GM12892 (cell line): ENCODE data around the gene FADS6.

Experiments used
- DNase-seq: peaks from one replicate; pipeline ENCODE4 v3.0.0; 2011; ENCODE audit not compliant: insufficient read length
- FAIRE-seq: peaks from 2 replicates; lab custom pipeline; 2011; peaks lifted over from hg19 to GRCh38; lab: Jason Lieb, UNC
- POLR2A ChIP-seq: IDR thresholded peaks from 2 replicates; pipeline ENCODE4 v1.6.1; 2011; ENCODE audit warnings: low read depth, low read length, control low read depth
- POLR2AphosphoS5 ChIP-seq: IDR thresholded peaks from 2 replicates; pipeline ENCODE4 v1.6.1; 2011; ENCODE audit warnings: low read depth, low read length, control low read depth
- TAF1 ChIP-seq: IDR thresholded peaks from 2 replicates; pipeline ENCODE4 v1.6.1; 2011; ENCODE audit warnings: low read depth, mild to moderate bottlenecking, control low read depth, low read length, borderline replicate concordance

FADS6 gene

GRCh38 chr17:74852237-74853047 lies 41.0 kb downstream of the FADS6 start:
- DNase-seq (no peak), FAIRE-seq (no peak)
- TF ChIP-seq POLR2A (no peak), TAF1 (no peak), POLR2AphosphoS5 (no peak)

DNA sequence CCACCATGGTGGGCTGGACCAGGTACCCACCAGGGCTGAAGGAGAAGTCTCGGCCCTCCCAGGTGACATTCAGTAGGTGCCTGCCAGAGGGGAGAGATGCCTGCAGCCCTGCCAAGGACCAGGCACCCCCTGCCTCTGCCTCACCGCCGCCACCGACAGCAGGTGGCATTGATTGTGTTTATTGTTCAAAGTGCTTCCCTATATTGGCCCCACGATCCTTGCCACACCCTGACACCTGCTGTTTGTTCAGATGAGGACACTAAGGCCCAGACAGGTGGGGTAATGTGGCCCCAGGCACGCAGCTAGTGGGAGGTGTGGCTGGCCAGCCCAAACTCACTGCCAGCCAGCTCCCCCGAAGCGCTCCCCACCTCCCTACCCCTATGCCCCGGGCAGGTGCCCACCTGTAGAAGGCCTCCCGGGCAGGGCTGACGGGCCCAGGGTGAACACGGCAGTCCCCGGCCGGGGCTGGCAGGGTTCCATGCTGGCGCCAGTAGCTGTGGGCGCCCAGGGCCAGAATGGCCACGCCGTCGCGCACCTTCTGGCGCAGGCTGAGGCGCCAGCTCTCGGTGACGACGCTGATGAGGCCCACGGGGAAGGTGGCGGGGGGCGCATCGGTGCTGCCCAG lies 41.7 kb downstream of the FADS6 start:
- TF ChIP-seq POLR2AphosphoS5 (no peak), POLR2A (no peak), TAF1 (no peak)
- DNase-seq (no peak), FAIRE-seq (no peak)

GRCh38 chr17:74850914-74851313 lies 42.5 kb downstream of the FADS6 start:
- FAIRE-seq, result no peak
- TF ChIP-seq POLR2A, result no peak
- no peak for TF ChIP-seq TAF1
- TF ChIP-seq POLR2AphosphoS5, result no peak

DNA sequence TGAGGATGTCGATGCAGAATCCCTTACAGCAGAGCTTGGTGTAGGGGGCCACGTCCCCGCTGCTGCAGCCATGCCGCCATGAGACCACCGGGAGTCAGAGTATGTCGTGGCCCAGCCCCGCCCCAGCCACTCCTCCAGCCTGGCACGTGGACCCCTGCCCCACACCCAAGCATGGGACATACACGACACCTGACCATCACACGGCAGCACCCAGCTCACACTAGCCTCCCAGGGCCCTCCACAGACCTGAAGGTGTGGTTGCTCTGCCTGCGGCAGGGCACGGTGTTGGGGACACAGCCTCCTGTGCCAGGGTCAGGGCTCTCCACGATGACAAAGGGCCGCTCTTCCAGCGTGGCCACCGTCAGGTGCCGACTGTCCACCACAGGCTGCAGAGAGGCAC lies 43.1 kb downstream of the FADS6 start:
- TF ChIP-seq POLR2A, result no peak
- TF ChIP-seq TAF1, result no peak
- no peak for TF ChIP-seq POLR2AphosphoS5
- FAIRE-seq, result no peak
- no peak for DNase-seq

More at GRCh38 chr17:74850914-74851313, 42.5 kb downstream of the FADS6 start:
- no peak for DNase-seq

- TF ChIP-seq POLR2AphosphoS5 (no peak), POLR2A (no peak), TAF1 (no peak)
Observed at GRCh38 chr17:74848656-74849399, 44.6 kb downstream of the FADS6 start.

GRCh38 chr17:74846621-74847020 lies 46.8 kb downstream of the FADS6 start:
- DNase-seq (no peak), FAIRE-seq (no peak)

More at GRCh38 chr17:74848656-74849399, 44.6 kb downstream of the FADS6 start:
- FAIRE-seq (no peak), DNase-seq (no peak)

GRCh38 chr17:74843352-74843627 lies 50.1 kb downstream of the FADS6 start:
- no peak for DNase-seq
- no peak for FAIRE-seq
- TF ChIP-seq TAF1, result no peak
- TF ChIP-seq POLR2AphosphoS5, result no peak
- TF ChIP-seq POLR2A, result no peak

More at GRCh38 chr17:74846621-74847020, 46.8 kb downstream of the FADS6 start:
- TF ChIP-seq POLR2A, result no peak
- no peak for TF ChIP-seq POLR2AphosphoS5
- no peak for TF ChIP-seq TAF1

DNA sequence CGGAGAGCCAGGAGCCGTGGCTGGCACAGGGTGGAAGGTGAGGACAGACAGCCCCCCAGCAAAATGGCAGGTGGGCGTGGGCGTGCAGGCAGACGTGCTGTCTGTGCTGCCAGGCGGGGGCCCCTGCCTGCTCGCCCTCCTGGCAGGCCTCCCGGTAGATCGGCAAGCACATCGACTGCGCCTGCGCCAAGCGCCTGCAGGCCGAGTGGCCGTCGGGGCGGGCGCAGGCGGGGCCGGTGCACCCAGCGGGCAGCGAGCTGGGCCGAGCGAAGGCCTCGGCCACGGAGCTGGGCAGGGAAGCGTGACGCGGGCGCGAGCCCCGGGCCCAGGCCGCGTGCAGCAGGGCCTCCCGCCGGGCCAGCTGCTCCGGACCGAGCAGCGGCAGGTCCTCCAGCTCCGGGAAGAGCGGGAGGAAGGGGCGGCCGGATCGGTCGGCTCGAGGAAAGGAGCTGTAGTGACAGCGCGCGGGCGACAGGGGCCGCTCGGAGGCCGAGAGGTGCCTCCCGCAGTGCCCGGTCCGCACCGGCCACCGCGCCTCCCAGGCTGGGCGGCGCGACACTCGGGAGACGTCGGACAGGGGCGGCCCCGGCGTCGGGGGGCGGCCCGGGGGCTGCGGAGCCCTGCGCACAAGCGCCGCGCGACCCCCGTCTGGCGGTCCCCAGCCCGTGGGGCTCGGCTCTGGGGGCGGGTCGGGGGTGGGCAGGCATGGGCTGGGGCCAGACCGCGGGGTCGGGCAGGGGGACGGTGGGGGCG lies 50.7 kb downstream of the FADS6 start:
- no peak for DNase-seq
- TF ChIP-seq POLR2AphosphoS5 (no peak), TAF1 (no peak), POLR2A (no peak)
- no peak for FAIRE-seq

DNA sequence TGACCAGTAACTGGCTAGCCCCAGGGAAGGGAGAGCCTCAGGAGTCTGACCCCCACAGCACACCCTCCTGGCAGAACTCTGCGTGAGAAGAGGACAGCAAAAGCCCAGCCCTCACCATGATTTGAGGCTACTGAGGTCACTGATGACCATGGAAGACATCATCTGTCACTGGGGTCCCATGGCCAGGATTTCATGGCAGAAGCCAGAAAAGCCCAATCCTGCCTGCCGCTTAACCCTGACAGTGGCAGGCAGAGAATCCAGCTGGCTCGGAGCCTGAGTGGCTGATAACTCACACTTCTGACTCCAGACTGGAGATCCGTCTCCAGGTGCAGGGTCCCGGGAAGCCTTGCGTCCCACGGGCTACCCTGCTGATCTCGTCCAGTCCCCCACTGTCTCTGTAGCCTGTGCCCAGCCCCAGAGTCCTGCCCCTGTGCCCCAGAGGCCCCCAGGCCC lies 51.3 kb downstream of the FADS6 start:
- no peak for DNase-seq
- TF ChIP-seq POLR2A, result no peak
- FAIRE-seq, result no peak

DNA sequence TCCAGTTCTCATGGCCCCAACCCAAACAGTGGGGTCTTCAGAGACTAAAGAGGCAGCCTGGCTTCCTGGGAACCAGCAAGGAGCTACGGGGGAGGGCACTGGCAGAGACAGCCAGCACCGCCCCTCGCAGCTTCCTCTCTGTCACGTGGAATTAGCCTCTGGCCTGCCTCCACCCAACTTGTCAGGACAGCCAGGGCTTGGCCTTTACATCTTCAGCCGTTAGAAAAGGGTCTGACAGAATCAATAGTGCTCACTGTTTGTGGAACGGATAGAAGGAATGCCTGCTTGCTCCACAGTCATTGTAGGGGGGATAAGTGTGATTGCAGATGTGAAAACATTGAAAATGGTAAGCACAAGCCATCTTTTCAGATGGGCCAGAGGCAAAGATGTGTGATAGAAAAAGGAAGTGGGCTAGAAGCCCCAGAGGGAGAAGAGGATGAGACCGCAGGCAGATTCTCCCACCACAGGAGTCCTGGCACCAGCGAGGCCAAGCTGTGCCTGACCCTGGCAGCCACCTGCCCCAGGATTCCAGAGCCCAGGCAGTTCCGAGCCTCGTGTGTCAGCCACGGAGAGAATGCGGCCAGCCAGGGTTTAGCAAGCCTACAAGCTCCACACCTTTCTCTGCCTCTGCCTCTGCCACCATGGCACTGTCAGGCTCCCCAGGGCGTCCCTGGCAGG lies 52.3 kb downstream of the FADS6 start:
- FAIRE-seq (no peak), DNase-seq (no peak)
- no peak for TF ChIP-seq TAF1
- TF ChIP-seq POLR2AphosphoS5, result no peak
- no peak for TF ChIP-seq POLR2A
